Left hindlimb (tissue), 1 donor: ENCODE results near the gene LRFN2.

Experiments
- DNase-seq: peaks from one replicate; pipeline ENCODE4 v3.0.0-alpha.2; 2018

Gene LRFN2

DNA sequence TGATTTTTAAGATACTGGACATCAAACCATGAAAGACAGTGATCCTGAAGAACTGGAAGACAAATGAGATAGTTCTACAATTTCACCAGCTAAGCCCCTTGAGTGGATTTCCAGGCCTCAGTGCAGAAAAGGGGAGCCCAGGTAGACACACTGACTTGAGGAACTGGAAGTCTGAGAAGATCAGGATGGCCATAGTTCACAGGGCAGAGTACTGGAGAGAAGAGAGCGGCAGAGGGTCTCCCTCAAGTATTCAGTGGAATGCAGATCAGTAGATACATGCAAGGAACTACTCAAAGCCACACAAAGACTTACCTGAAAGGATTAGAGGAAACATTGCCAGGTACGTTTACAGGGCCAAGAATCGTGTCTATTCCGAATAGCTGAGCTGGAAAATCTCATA lies 224.3 kb downstream of the LRFN2 start:
- DNase-seq, result no peak

DNA sequence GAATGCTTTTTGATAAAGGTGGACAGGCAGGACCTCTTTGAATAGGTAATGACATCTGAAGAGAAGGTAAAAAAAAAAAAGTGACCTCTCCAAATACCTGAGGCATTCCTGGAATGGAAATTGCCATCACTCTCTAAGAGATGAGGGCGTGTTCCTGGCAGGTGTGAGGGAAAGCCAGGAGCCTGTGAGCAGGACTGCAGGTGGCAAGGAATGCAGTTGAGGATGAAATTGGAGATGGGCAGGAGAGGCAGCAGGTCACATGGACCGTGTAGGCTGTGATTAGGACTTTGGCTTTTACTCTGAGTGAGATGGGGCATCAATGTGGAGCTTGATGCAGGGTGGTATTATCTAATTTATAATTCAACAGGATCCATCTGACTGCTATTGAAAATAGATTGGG lies 227.4 kb downstream of the LRFN2 start:
- no peak for DNase-seq

- no peak for DNase-seq
Observed at GRCh38 chr6:40358473-40359460, 228.4 kb downstream of the LRFN2 start.

GRCh38 chr6:40356242-40356910 lies 230.8 kb downstream of the LRFN2 start:
- no peak for DNase-seq

GRCh38 chr6:40355532-40355931 lies 231.6 kb downstream of the LRFN2 start:
- DNase-seq, result no peak

- DNase-seq, result no peak
Observed at GRCh38 chr6:40355066-40355465, 232.1 kb downstream of the LRFN2 start.

GRCh38 chr6:40353967-40354452 lies 233.2 kb downstream of the LRFN2 start:
- DNase-seq, result no peak

DNA sequence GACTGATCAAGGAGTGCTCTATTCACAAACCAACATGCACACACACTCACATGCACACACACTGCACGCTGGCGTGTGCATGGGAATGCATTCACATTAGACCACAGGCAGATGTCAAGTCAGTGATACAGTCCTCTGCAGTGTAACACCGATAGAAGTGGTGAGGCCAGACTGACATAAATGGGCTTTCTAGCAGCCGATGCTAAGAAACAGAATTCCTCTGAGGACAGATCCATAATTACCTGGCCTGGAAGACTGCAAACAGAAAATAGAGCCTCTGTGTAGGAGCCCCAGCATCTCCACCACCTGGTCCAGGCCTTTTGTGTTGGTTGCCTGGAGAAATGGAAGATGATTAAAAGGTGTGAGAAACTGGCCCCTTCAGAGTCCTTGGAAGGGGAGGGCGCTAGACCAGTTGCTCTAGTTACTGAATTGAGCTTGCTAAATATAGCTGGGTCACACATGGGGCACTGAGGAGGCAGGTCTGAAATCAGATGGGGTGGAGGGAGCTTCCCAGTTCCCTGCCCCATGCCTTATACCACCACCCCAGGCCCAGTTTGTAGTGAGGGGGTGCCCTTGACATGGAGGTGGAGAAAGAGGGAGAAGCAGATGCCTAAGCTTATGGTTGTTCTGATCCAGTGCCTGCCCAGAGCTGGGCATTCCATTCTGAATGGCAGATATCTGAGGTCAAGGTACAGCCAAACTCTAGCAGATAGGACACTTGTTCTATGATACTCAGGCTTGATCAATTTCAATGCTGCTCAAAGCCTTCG lies 233.8 kb downstream of the LRFN2 start:
- no peak for DNase-seq

DNA sequence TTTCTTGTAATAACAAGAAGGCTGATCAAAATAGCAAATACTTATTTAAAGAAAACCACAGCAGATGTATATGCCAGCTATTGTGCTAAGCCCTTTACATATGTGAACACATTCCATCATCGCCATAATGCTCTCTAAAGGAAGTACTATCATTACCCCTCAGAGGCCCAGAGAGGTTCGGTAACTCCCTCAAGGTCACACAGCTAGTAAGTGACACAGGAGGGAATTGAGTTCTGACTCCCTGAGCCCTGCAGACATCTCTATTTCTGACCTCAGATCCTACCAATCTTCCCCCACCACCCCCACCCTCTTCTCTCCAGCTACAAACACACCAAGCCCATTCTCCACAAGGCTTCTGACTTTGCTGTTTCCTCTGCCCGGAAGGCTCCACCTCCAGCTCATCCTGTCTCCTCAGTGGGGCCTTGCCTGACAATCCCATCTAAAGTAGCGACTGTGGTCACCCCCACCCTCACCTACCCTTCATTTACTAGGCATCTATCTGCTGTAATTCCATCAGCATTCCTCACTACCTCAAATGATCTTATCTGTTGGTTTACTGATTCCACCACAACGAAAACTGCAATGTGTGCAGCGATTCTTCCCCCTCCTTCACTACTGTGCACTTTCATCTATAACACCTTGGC lies 234.5 kb downstream of the LRFN2 start:
- no peak for DNase-seq

- DNase-seq, result no peak
Observed at GRCh38 chr6:40352006-40352405, 235.2 kb downstream of the LRFN2 start.

DNA sequence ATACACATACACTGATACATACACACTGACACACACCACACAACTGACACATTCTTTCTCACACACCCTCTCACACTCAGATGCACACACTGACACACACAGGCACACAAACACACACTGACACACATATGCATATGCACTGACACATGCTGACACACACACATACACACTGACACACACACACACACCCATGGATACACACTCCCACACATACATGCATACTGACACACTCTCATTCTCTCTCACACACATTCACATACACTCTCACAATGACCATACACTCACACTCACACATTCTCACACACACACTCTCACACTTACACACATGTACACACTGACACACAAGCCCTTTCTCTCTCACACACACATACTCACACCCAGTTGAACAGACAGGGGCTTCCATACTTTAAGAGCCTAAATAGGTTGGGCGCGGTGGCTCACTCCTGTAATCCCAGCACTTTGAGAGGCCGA lies 236.4 kb downstream of the LRFN2 start:
- DNase-seq, result no peak

GRCh38 chr6:40349901-40350746 lies 237.0 kb downstream of the LRFN2 start:
- DNase-seq, result no peak

- no peak for DNase-seq
Observed at GRCh38 chr6:40349123-40349900, 237.9 kb downstream of the LRFN2 start.

DNA sequence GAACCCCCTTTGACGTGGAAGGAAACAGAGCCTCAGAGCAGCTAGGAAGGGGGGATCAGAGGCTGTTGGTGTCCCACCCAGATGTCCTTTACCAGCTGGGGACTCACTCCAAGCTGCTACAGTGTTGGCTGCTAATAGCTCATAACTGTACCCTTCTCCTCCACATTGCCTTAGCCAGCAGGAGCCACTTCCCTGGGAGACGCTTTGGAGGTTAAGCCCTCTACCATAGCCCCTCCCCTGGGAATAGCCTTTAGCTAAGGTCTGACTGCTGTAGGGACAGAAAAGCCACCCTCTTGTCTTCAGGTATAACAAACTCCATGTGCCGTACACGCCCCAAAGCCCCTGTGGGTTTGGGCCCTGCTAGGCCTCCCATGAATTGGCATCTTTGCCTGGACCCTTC lies 238.6 kb downstream of the LRFN2 start:
- no peak for DNase-seq

DNA sequence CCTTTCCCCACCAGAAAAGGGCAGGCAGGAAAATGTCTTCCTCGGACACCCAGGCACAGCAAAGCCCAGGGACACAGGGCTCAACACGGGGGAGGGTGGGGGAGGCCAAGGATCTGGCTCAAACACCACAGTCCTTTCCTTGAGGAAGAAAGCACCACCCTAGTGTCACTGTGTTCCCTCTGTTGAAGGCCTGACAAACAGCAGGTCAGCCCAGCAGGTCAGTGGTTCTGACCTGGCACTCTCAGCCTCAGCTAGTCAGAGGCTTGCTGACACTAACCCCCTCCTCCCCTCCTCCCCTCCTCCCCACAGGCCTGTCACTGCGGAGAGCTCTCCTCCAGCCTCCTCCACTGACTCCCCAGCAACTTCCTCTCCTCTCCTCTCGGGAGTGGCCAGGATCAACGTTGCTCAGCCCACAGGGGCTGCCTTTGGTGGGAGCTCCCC lies 239.6 kb downstream of the LRFN2 start:
- DNase-seq, result no peak

- DNase-seq, result no peak
Observed at GRCh38 chr6:40346246-40346645, 240.9 kb downstream of the LRFN2 start.

DNA sequence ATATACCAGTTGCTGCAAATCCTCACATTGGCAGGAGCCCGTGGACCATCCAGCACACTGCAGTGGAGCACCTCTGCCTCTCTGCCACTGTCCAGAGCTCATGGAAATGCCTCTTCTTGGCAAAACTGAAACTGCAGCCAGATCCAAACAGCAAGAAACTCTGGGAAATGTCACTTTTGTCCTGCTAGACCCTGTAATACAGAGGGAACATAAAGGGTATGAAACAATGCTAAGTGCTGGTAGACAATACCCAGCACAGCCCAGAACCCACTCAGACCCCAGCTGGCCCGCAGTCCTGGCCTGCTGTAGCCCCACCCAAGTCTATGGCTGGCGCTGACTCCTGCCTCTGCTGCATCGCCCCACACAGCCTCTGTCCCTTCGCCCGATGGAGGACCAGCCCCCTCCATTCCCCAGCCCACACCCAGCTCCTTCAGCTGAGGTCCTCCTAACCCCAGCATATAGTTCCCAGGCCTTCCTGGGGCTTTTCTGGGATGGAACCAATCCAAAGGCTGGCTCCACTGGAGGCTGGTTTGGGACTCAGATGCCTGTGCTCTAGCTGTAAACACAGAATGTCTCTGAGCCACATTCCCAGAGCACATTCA lies 242.5 kb downstream of the LRFN2 start:
- DNase-seq, result no peak

DNA sequence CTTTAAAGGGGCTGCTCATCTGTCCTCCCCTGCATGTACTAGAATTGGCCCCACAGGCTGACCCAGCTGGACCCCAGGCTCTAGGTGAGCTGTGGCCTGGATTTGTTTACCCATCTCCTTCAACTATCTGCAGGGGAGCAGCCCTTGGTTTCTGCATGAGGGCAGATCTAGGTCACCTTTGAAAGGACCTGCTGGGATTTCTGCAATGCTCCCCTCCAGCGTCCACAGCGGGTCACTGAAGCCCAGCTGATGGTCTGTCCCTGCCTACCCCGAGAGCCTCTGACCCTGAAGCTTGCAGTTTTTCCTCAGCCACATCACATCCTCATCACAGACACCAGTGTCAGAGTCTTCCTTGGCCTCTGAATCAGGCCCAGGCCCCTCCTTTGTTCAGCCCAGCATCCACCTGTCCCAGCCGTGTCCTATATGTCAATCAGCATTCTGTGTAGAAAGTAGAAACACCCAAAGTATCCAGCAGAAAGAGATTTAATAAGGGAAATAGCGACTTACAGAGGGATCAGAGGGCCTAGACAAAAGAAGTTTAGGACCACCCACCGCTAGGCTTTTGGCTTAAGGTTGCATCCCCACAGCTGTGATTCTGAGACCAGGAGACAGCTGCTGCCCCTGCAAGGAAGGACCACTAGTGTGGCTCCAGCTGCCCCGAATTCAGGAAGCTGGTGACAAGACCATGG lies 243.1 kb downstream of the LRFN2 start:
- peak; percentile 74 for DNase-seq

GRCh38 chr6:40343318-40343876 lies 243.8 kb downstream of the LRFN2 start:
- no peak for DNase-seq
